GM18861 (cell line): ENCODE results near the gene DNAH2.
"Not testable (repeated sequence)": the region's sequence is repeated elsewhere in the genome, so short reads cannot be mapped to it uniquely, and the experiment has no call there.

ENCODE experiments used
- ATAC-seq: cut with Tn5 transposase; IDR thresholded peaks from one replicate; pipeline ENCODE4 v1.9.1; 2021; ENCODE audit not compliant: unreplicated experiment

DNAH2 gene

DNA sequence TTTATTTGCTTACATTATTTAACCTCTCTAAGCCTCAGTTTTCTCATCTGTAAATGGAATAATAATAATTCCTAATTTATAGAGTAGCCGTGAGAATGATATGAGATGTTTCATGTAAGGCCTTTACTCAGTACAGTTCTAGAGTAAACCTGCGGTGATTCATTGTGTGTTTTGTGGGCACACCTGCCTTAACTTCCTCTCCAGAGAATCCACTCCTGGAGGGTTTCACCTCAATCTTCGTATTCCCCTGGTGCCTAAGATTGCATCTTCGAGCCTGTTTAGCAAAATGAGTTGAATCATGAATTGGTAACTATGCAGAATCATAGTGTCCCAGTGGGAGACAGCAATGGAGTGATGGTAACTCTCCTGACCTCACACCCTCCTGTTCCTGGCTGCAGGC, 52.3 kb downstream of the DNAH2 start:
- no peak for ATAC-seq

- no peak for ATAC-seq
Measured at GRCh38 chr17:7774055-7774521, 56.5 kb downstream of the DNAH2 start.

DNA sequence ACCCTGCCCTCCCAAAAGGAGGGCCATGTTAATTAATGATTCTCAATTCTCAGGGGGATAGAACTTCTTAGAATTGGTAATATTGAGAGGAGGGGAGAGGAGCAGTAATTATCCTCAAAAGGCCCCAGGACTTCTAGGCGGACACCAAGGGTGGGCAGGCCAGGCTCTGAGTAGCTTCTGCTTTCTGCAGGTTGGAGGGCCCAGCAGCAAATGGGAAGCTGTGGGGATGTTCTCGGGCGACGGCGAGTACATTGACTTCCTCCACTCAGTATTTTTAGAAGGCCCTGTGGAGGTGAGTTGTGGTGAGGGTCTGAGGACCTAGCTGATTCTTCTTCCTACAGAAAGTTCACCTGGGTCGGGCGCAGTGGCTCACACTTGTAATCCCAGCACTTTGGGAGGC, 57.5 kb downstream of the DNAH2 start:
- ATAC-seq, result no peak

DNA sequence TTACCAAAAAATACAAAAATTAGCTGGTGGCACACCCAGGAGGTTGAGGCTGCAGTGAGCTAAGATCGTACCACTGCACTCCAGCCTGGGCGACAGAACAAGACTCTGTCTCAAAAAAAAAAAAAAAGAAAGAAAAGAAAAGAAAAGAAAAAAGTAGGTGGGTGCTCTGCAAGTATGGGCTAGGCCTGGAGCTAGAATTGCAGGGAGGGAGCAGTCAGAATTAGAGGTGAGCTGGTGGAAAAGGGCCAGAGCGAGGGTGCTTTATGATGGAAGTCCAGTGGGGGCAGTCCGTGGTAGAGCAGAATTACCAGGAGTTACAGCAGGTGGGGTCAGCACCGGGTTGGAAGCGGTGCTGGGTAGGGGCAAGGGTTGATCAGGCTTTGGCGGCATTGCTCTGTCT, 59.5 kb downstream of the DNAH2 start:
- no peak for ATAC-seq

GRCh38 chr17:7780736-7781135, 63.2 kb downstream of the DNAH2 start:
- no peak for ATAC-seq

DNA sequence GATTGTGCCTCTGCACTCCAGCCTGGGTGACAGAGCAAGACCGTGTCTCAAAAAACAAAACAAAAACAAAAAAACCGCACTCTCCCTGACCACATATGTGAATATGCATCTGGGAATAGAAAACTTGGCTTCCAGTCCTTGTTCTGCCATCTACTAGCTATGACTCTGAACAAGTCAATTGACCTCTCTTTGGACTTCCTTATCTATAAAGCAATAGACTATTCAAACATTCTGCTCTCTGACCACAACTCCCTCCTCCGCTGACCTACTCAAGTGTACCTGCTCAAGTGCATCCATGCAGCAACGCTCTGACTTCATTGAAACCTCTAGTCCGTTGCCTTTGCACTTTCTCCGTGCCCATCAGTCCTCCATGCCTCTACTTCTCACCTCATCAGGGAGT, 63.9 kb downstream of the DNAH2 start:
- peak; percentile 76 for ATAC-seq

GRCh38 chr17:7782240-7782639, 64.7 kb downstream of the DNAH2 start:
- ATAC-seq, result no peak

- no peak for ATAC-seq
Measured at GRCh38 chr17:7786866-7787265, 69.3 kb downstream of the DNAH2 start.

DNA sequence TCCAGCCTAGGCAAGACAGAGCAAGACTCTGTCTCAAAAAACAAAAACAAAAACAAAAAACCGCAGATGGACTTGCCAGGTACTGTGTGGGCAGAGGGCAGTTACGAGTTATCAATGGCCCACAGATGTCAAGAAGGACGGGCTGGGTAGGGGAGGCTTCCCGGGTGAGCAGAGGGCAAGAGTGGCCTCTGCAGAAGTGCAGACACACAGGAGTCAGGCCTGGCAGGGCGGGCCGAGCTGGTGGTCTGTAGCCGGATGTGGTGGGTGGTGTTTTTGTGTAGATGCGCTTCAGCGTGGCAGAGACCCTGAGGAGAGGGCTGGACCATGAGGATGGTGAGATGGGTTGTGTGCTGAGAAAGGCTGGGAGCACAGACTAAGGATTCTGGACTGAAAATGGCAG, 71.6 kb downstream of the DNAH2 start:
- ATAC-seq, result no peak

- ATAC-seq, result no peak
Measured at GRCh38 chr17:7790150-7790549, 72.6 kb downstream of the DNAH2 start.

GRCh38 chr17:7792611-7793010, 75.1 kb downstream of the DNAH2 start:
- ATAC-seq, result no peak

GRCh38 chr17:7794075-7794663, 76.6 kb downstream of the DNAH2 start:
- ATAC-seq, result no peak

GRCh38 chr17:7797976-7798375, 80.4 kb downstream of the DNAH2 start:
- no peak for ATAC-seq

DNA sequence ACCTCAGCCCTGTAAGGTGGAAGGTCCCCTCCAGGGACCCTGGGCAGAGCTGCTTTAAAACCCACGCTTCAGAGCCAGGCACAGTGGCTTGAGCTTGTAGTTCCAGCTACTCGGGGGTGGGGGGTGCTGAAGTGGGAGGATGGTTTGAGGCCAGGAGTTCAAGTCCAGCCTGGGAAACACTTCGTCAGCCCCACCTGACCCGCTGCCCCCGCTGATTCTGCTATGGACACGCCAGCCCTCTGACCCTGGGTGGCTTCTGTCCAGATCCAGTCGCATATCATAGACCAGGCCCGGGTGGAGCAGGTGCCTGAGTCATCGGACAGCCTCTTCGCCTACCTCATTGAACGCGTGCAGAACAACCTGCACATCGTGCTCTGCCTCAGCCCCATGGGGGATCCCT, 81.3 kb downstream of the DNAH2 start:
- no peak for ATAC-seq

GRCh38 chr17:7803981-7804380, 86.4 kb downstream of the DNAH2 start:
- ATAC-seq, result no peak

GRCh38 chr17:7806587-7806986, 89.0 kb downstream of the DNAH2 start:
- ATAC-seq, result no peak

- no peak for ATAC-seq
Measured at GRCh38 chr17:7807206-7807605, 89.7 kb downstream of the DNAH2 start.

GRCh38 chr17:7809086-7809790, 91.7 kb downstream of the DNAH2 start:
- no peak for ATAC-seq

DNA sequence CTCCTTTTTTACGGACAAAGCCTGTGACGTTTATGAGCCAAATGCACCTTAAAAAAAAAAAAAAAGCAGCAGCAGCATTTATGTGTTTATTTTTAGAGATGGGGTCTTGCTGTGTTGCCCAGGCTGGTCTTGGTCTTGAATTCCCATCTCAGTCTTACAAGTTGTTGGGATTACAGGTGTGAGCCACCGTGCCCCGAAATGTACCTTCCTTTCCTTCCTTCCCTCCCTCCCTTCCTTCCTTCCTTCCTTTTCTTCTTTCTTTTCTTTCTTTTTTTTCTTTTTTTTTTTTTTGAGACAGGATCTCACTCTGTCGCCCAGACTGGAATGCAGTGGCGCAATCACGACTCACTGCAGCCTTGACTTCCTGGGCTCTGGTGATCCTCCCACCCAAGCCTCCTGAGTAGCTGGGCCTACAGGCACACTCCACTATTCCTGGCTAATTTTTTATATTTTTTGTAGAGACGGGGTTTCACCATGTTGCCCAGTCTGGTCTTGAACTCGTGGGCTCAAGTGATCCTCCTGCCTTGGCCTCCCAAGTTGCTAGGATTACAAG, 92.3 kb downstream of the DNAH2 start:
- ATAC-seq, result not testable (repeated sequence)

GRCh38 chr17:7811251-7811650, 93.7 kb downstream of the DNAH2 start:
- no peak for ATAC-seq

GRCh38 chr17:7814969-7815368, 97.4 kb downstream of the DNAH2 start:
- ATAC-seq, result no peak

GRCh38 chr17:7816926-7817642, 99.5 kb downstream of the DNAH2 start:
- ATAC-seq, result no peak
